OCI-LY7 (cell line): Measurements from ENCODE around the gene TECPR2.

Experiments used
- EZH2phosphoT487 ChIP-seq: fragments of 200-600 bp; sonication (generic); IDR thresholded peaks from 2 replicates; pipeline ENCODE4 v1.6.1; 2018; ENCODE audit warnings: low read depth, borderline replicate concordance, mild to moderate bottlenecking, mixed run types, antibody characterized with exemption, low read length, moderate library complexity, mixed read lengths
- TF ChIP-seq, protein P1 (sequence below): fragments of 200-600 bp; sonication (generic); conservative IDR thresholded peaks from 2 replicates; pipeline ENCODE4 v1.5.1; 2014; ENCODE audit warnings: mild to moderate bottlenecking, antibody characterized with exemption, low read length, moderate library complexity, mixed read lengths

DNA sequence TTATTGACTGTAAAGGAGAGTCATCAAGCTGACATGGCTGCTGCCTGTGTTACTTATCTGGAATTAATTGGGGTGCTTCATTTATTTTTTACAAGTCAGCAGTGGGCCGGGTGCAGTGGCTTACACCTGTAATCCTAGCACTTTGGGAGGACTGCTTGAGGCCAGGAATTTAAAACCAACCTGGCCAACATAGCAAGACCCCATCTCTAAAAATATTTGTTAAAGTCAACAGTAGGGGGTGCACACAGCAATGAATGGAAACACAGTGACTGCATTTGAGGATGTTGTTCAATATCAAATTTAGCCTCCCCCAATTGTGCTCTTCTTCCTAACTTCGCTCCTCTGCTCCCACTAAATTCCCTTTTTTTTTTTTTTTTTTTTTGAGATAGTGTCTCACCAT lies 94.8 kb downstream of the TECPR2 start:
- TF ChIP-seq, protein P1, sequence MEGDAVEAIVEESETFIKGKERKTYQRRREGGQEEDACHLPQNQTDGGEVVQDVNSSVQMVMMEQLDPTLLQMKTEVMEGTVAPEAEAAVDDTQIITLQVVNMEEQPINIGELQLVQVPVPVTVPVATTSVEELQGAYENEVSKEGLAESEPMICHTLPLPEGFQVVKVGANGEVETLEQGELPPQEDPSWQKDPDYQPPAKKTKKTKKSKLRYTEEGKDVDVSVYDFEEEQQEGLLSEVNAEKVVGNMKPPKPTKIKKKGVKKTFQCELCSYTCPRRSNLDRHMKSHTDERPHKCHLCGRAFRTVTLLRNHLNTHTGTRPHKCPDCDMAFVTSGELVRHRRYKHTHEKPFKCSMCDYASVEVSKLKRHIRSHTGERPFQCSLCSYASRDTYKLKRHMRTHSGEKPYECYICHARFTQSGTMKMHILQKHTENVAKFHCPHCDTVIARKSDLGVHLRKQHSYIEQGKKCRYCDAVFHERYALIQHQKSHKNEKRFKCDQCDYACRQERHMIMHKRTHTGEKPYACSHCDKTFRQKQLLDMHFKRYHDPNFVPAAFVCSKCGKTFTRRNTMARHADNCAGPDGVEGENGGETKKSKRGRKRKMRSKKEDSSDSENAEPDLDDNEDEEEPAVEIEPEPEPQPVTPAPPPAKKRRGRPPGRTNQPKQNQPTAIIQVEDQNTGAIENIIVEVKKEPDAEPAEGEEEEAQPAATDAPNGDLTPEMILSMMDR: no peak
- no peak for TF ChIP-seq EZH2phosphoT487
